Heart left ventricle (tissue), 13 donors: Measurements from ENCODE around the gene CLCN1.

Experiments
- POLR2A ChIP-seq, 2 donors: fragments of 450-650 bp; IDR thresholded peaks; one replicate each; pipeline ENCODE4 v1.6.1; 2017; ENCODE audit warnings: antibody characterized with exemption in 2 of 2, mild to moderate bottlenecking in 2 of 2, moderate library complexity in 2 of 2
- TF ChIP-seq, protein P1 (sequence below), 12 donors: fragments of 200-600 bp; sonication (generic) in 4 of 12; IDR thresholded peaks; one replicate each; pipeline versions ENCODE4 v1.5.0 to v1.8.0; 2018 to 2022; ENCODE audit warnings: antibody characterized with exemption in 12 of 12, mild to moderate bottlenecking in 5 of 12
- donor health status: ischemic (EF 13 %, LVEDD 7.1; RV severe dilation, severe dysfunction).
- donor health status: DM: no; HTN: yes; CAD: no.
- donor health status: DM: no; HTN: no; CAD: no.
- donor health status: ischemic (EF 25% LVEDD 6.9; RV normal size, moderate dysfunction).
- donor health status: ischemic (EF 25% LVEDD 5.7; RV mildly dilated, moderate dysfunction).
- donor health status: ischemic (EF 35%, LVEDD 5.7; RV mildly dilated, moderate dysfunction).
- donor health status: nonischemic (EF 11% LVEDD 7.7; RV severe dilation, severe dysfunction).
- donor health status: DM: yes; HTN: yes; CAD: no.
- donor health status: PGD.
- donor health status: ischemic (EF 29% LVEDD 5.4; RV normal size, mild dysfunction).
- donor health status: nonischemic (EF 23%, LVEDD 6.1; RV moderate dilation, normal function).

DNA sequence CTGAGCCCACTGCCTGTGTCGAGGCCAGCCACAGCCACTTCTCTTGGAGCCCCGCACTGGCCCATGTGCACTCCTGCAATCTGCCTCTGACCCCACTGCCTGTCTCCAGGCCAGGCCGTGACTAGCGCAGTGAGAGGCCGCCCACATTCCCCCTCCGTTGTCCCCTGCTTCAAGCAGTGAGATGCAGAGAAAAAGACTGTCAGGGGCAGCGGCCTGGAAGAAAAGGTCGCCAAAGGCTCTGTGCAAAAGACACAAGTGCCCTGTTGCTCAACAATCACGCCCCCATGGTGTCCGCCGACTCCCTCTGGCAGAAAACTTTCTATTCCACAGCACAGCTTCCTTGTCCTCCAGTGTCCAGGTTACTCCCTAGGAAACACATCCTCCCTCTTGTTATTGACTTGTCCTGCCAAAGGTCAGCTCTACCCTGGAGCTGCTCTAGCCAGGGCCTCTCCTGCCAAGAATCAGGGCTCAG, 36.7 kb downstream of the CLCN1 start:
- TF ChIP-seq, protein P1, sequence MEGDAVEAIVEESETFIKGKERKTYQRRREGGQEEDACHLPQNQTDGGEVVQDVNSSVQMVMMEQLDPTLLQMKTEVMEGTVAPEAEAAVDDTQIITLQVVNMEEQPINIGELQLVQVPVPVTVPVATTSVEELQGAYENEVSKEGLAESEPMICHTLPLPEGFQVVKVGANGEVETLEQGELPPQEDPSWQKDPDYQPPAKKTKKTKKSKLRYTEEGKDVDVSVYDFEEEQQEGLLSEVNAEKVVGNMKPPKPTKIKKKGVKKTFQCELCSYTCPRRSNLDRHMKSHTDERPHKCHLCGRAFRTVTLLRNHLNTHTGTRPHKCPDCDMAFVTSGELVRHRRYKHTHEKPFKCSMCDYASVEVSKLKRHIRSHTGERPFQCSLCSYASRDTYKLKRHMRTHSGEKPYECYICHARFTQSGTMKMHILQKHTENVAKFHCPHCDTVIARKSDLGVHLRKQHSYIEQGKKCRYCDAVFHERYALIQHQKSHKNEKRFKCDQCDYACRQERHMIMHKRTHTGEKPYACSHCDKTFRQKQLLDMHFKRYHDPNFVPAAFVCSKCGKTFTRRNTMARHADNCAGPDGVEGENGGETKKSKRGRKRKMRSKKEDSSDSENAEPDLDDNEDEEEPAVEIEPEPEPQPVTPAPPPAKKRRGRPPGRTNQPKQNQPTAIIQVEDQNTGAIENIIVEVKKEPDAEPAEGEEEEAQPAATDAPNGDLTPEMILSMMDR (IDR thresholded peaks at IDR 0.05) = no peak
- TF ChIP-seq POLR2A (IDR thresholded peaks at IDR 0.05) = no peak
